ENCODE data around the gene MRPS6.

MRPS6 gene

DNA sequence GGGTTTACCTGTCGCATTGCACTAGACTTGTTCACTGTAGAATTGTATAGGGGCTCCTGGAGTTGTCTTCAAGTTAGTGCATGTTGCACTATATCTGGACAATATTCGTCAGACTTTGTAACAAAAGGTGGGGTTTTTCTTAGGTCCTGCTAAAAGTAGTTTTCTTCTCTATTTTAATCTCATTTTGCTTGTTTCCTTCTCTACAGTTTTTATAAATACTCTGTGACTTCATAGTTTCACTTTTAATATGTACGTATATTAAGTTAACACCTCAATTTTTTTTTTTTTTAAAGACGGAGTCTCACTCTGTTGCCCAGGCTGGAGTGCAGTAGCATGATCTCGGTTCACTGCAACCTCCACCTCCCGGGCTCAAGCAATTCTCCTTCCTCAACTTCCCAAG, 26.5 kb upstream of the MRPS6 start:
- H3K27ac ChIP-seq: no peak overlapping the region
- TF ChIP-seq, protein P1, sequence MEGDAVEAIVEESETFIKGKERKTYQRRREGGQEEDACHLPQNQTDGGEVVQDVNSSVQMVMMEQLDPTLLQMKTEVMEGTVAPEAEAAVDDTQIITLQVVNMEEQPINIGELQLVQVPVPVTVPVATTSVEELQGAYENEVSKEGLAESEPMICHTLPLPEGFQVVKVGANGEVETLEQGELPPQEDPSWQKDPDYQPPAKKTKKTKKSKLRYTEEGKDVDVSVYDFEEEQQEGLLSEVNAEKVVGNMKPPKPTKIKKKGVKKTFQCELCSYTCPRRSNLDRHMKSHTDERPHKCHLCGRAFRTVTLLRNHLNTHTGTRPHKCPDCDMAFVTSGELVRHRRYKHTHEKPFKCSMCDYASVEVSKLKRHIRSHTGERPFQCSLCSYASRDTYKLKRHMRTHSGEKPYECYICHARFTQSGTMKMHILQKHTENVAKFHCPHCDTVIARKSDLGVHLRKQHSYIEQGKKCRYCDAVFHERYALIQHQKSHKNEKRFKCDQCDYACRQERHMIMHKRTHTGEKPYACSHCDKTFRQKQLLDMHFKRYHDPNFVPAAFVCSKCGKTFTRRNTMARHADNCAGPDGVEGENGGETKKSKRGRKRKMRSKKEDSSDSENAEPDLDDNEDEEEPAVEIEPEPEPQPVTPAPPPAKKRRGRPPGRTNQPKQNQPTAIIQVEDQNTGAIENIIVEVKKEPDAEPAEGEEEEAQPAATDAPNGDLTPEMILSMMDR (conservative IDR thresholded peaks at IDR 0.05): no peak

DNA sequence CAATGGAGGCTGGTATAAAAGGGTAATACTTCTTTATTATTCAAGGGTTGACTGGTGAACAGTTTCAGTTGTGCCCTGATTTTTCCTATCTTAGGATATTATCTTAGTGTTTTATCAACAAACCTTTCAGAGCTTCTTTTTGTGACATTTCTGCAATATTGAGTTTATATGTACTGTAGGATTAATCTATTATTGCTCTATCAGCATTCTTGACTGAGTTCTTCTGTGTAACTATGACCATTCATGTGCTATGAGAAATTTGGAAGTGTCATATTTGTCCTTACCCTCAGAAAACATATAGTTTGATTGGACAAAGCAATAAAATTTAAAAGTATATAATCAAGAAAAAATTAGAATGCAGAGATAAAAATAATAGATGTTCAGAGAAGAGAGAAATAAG, 25.5 kb upstream of the MRPS6 start:
- H3K27ac ChIP-seq: no peak overlapping the region
- TF ChIP-seq, protein P1 (conservative IDR thresholded peaks at IDR 0.05): no peak

DNA sequence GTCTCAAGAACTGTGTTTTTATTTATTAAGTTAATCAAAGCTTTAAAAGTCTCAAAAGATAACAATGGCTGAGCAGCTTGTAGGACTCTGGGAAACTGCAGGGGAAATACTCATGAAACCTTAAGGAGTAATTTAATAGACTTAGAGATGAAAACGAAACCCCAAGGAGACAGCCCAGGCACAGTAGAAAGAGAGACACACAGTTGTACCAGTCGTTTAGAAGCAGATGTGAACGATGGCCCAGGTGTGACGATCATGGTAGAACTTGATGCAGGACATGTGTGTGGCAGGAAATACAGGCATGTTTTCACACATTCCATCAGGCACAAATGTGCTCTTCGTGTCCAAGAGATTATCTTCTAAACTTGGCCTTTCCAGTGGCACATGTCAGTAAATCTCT, 21.2 kb upstream of the MRPS6 start:
- no peak overlapping the region for H3K27ac ChIP-seq
- TF ChIP-seq, protein P1 (conservative IDR thresholded peaks at IDR 0.05): no peak

DNA sequence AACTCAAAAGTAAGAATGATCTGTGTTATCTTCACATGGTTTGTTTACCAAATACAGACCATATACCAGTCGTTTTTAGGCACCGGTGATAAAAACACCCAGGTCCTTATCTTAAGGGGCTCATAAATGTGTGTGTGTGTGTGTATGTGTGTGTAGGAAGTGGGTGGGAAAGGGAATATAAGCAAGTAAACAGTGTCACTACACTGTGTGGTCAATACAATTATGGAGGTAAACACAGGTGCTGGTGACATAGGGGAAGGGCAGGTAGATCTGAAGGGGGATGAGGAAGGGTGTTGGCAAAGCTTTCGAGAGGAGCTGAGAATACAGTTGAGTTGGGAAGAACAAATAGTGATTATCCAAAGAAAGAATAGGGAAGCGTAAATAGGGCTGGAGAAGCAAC, 19.1 kb upstream of the MRPS6 start:
- peak overlapping the region; percentile 6; the same call in 1 of the 2 replicates for H3K27ac ChIP-seq
- TF ChIP-seq, protein P1 (conservative IDR thresholded peaks at IDR 0.05): no peak

DNA sequence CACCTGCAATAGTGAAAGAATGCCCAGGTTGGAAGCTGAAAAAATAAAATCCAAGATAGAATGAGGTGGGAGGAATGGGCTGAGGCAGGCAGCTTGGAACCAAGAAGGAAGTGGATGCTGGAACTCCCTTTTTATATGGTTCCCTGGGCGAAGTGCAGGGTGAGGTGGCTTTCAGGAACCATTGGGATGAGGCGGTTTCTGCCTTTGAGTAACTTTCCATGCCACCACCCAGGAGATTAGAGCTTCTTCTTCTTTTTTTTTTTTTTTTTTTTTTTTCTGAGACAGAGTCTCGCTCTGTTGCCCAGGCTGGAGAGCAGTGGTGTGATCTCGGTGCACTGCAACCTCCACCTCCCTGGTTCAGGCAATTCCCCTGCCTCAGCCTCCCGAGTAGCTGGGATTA, 17.8 kb upstream of the MRPS6 start:
- no peak overlapping the region for H3K27ac ChIP-seq
- TF ChIP-seq, protein P1 (conservative IDR thresholded peaks at IDR 0.05): no peak

DNA sequence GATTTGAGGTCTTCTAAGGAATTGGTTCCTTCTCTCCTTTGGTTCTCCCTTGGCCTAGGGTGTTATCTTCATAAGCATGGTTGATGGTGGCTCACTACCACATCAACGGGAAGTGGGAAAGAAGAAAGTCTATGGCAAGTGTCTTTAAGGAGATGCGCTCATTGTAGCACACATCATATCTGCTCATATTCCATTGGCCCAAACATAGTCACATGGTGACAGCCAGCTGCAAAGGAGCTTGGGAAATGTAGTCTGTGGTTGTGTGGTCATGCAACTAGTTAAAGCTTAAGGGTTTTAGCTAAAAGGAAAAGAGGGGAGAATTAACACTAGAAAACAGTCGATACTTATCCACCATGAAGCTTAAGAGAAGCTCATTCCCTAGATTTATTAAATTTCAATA, 11.4 kb upstream of the MRPS6 start:
- TF ChIP-seq, protein P1 (conservative IDR thresholded peaks at IDR 0.05): no peak
- H3K27ac ChIP-seq: no peak overlapping the region

DNA sequence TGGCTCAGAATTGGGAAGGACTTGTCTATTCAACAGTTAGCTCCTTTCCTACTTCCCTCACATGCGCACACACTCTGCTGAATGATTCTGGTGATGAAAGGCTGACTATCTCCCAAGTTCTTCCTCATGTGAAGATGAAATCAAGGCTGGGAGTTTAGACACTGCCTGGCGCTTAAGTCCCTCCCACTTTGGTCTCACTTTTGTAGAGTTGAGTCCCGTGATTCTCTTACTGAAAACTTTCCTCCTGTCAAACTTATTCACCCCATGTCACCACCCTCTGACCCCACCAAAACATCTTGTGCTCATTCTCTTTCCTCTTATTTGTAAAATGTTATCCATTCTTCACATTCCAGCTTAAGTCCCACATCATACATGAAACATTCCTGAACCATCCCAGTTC, 8.4 kb upstream of the MRPS6 start:
- H3K27ac ChIP-seq: no peak overlapping the region
- TF ChIP-seq, protein P1 (conservative IDR thresholded peaks at IDR 0.05): no peak

DNA sequence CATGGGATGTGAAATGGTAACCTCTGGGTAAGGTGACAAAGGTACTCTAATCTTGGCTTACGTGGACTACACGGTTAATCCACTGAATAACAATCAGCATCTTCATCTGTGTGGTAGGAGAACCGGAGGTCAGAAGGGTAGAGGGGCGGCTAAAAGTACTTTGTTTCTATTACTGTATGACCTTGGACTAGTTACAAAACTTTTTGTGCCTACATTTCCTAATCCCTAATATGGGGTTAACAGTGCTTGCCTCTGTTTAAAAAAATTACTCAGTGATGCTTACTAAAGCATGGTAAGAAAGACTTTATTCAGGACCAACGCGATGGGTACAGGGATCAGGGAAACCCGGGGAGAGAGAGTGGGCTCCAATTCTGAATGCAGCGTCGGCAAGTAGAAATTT, 1.7 kb upstream of the MRPS6 start:
- no peak overlapping the region for H3K27ac ChIP-seq
- TF ChIP-seq, protein P1 (conservative IDR thresholded peaks at IDR 0.05): no peak

Data from VCaP (cell line).